OCI-LY1 (cell line): Measurements from ENCODE around the gene CD163L1.

Source experiments
- EZH2 ChIP-seq: fragments of 200-600 bp; sonication (generic), shearing (Covaris generic); IDR thresholded peaks from 2 replicates; pipeline ENCODE4 v1.8.0; 2017; ENCODE audit warnings: borderline replicate concordance, mixed run types, mild to moderate bottlenecking, antibody characterized with exemption, low read length, moderate library complexity, mixed read lengths
- TF ChIP-seq, protein P1 (sequence below): fragments of 200-600 bp; sonication (generic), shearing (Covaris generic); IDR thresholded peaks from 2 replicates; pipeline ENCODE4 v1.5.1; 2017; ENCODE audit warnings: mild to moderate bottlenecking, antibody characterized with exemption, low read length, moderate library complexity, mixed read lengths

DNA sequence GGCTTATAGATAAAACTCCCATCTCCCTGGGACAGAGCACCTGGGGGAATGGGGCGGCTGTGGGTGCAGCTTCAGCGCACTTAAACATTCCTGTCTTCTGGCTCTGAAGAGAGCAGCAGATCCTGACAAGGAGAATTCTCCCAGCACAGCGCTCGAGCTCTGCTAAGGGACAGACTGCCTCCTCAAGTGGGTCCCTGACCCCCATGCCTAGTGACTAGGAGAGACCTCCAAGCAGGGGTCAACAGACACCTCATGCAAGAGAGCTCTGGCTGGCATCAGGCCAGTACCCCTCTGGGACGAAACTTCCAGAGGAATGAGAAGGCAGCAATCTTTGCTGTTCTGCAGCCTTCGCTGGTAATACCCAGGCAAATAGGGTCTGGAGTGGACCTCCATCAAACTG is 28.1 kb upstream of the CD163L1 start:
- TF ChIP-seq, protein P1, sequence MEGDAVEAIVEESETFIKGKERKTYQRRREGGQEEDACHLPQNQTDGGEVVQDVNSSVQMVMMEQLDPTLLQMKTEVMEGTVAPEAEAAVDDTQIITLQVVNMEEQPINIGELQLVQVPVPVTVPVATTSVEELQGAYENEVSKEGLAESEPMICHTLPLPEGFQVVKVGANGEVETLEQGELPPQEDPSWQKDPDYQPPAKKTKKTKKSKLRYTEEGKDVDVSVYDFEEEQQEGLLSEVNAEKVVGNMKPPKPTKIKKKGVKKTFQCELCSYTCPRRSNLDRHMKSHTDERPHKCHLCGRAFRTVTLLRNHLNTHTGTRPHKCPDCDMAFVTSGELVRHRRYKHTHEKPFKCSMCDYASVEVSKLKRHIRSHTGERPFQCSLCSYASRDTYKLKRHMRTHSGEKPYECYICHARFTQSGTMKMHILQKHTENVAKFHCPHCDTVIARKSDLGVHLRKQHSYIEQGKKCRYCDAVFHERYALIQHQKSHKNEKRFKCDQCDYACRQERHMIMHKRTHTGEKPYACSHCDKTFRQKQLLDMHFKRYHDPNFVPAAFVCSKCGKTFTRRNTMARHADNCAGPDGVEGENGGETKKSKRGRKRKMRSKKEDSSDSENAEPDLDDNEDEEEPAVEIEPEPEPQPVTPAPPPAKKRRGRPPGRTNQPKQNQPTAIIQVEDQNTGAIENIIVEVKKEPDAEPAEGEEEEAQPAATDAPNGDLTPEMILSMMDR = no peak
- no peak for TF ChIP-seq EZH2
